ENCODE data around the gene TTC28. TPM values are rescaled to one million over a fixed set of nuclear protein-coding genes. Genes with fewer than 3 reads are reported as not detected.

The TTC28 gene
- total and polyA plus RNA-seq, 10 of the 15 experiments (the other 5 are each of a cell fraction or from before 2014, with no cell fraction given) = 0.15 to 8.4 (median 1.4) TPM

- no peak for TF ChIP-seq PKNOX1 (IDR thresholded peaks at IDR 0.05)
- no peak for TF ChIP-seq SIN3A (IDR thresholded peaks at IDR 0.05; ENCODE audit: low read depth, low read length)
- TF ChIP-seq ZZZ3 (IDR thresholded peaks at IDR 0.05; ENCODE audit: control insufficient read depth, insufficient read length, low read depth) = no peak
- no peak for TF ChIP-seq ATF2 (IDR thresholded peaks at IDR 0.05; ENCODE audit: low read length)
- no peak for TF ChIP-seq MEF2A (IDR thresholded peaks at IDR 0.05; ENCODE audit: insufficient read depth, low read depth, low read length)
Observed at GRCh38 chr22:28058036-28058435, 621.6 kb downstream of the TTC28 start (continued).

GRCh38 chr22:28054819-28055208 lies 624.8 kb downstream of the TTC28 start:
- ChIA-PET CTCF (interaction anchor here (0.9 kb wide), 1 partner anchor 9 kb away, joined by 3 read pairs; no protein-coding TSS in a partner anchor), SMC1A (ENCODE audit: uncharacterized antibody, unreplicated experiment) (no interaction called here), RAD21 (ENCODE audit: unreplicated experiment) (no interaction called here), POLR2A (no interaction called here)
- Histone ChIP-seq H3K27ac (ENCODE audit: control insufficient read depth, insufficient read depth) (no peak overlapping the region), H3K79me2 (ENCODE audit: control insufficient read depth, insufficient read depth, low read length) (no peaks in the 10 kb centered on the region), H3K4me3 (no peak overlapping the region), H3K4me1 (ENCODE audit: control insufficient read depth, insufficient read depth, low read length) (no peaks in the 10 kb centered on the region), H3K9ac (ENCODE audit: control insufficient read depth, insufficient read depth, low read length) (no peak overlapping the region), H3K27me3 (replicated peaks in 1 of 2; ENCODE audit: control insufficient read depth in 2 of 2, insufficient read depth in 2 of 2, low read length in 1 of 2) (peaks cover 0 to 4% of the 10 kb centered on the region in 2 experiments; a peak in 2 of 4 replicates), H3K9me3 (replicated peaks; ENCODE audit: control insufficient read depth, insufficient read depth, low read length) (no peaks in the 10 kb centered on the region), H2AFZ (ENCODE audit: control insufficient read depth, low read depth, low read length) (no peak overlapping the region), H3K36me3 (ENCODE audit: control insufficient read depth in 2 of 2, insufficient read depth in 2 of 2, low read length in 1 of 2) (no peaks in the 10 kb centered on the region), H4K20me1 (ENCODE audit: control insufficient read depth, insufficient read depth) (no peaks in the 10 kb centered on the region), H3K4me2 (ENCODE audit: control insufficient read depth, insufficient read depth) (no peak overlapping the region)
- FAIRE-seq (no peak), DNase-seq (ENCODE audit: low read depth, low spot score) (no peak), ATAC-seq (no peak)
- BruUV-seq (replicated peaks) = no TSS peak
- WGBS (ENCODE audit: insufficient coverage, insufficient replicate concordance, low lambda C conversion rate, missing lambda C conversion rate) = 0% methylated on average over 1 of the region's 1 CpG
- intact Hi-C loops (cut with micrococcal nuclease; ENCODE audit: unreplicated experiment) = no loop called here
- TF ChIP-seq USF2 (IDR thresholded peaks at IDR 0.05; ENCODE audit: borderline replicate concordance, low read depth, low read length) (no peak), ZBTB40 (IDR thresholded peaks at IDR 0.05; ENCODE audit: borderline replicate concordance) (no peak), ZNF217 (IDR thresholded peaks at IDR 0.05) (no peak)
- in situ Hi-C loops (cut with MboI) = loop anchor here (10.0 kb wide), 1 partner anchor 540 kb away; no protein-coding TSS in a partner anchor

All from GM12878 (cell line).